ENCODE results near the gene SUMO2.

The SUMO2 gene

DNA sequence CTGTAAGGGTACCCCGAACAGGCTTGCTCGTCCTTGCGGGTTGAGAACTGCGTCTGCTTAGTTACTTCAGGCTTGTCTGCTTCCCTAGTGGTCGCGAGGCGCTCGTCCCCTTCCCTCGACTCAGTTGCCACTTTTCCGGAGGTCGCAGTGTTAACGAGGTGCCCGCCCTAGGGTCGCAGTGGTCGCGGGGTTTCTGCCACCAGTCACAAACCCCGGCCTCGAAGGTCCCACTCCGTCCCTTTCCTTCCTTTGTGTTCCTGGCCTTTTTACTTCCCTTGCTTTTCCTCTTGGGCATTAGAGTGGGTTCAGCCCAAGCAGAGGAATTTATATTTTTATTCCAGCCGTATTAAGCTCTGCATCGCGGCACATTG lies 23.0 kb upstream of the SUMO2 start (continued):
- TF ChIP-seq ZNF2 (tag by site-specific recombination; IDR thresholded peaks at IDR 0.05) (peak; percentile 38; the same call in 1 of the 2 replicates), WT1 (tag by site-specific recombination; IDR thresholded peaks at IDR 0.05) (peak; percentile 4), BCL11B (tag by site-specific recombination; IDR thresholded peaks at IDR 0.05; ENCODE audit: low read depth) (peak; percentile 66; the same call in 1 of the 2 replicates), ZNF423 (tag by site-specific recombination; IDR thresholded peaks at IDR 0.05) (0 out of 2 replicates have a peak, but pooled peaks have one; percentile 40), HOXA7 (CRISPR knock-in tag; IDR thresholded peaks at IDR 0.05; ENCODE audit: borderline replicate concordance) (no peak), ZBTB48 (tag by site-specific recombination; IDR thresholded peaks at IDR 0.05) (no peak; the same call in 1 of the 2 replicates), ZBTB20 (tag by site-specific recombination; IDR thresholded peaks at IDR 0.05) (peak; percentile 69), ZFP37 (tag by site-specific recombination; IDR thresholded peaks at IDR 0.05) (no peak), YY1 (tag by site-specific recombination; IDR thresholded peaks at IDR 0.05) (no peak), ZFP69B (tag by site-specific recombination; IDR thresholded peaks at IDR 0.05) (no peak), KLF16 (tag by site-specific recombination; IDR thresholded peaks at IDR 0.05) (no peak), ZNF501 (tag by site-specific recombination; IDR thresholded peaks at IDR 0.05) (peak; percentile 0; the same call in 1 of the 2 replicates)
- TF ChIP-seq, protein P1, sequence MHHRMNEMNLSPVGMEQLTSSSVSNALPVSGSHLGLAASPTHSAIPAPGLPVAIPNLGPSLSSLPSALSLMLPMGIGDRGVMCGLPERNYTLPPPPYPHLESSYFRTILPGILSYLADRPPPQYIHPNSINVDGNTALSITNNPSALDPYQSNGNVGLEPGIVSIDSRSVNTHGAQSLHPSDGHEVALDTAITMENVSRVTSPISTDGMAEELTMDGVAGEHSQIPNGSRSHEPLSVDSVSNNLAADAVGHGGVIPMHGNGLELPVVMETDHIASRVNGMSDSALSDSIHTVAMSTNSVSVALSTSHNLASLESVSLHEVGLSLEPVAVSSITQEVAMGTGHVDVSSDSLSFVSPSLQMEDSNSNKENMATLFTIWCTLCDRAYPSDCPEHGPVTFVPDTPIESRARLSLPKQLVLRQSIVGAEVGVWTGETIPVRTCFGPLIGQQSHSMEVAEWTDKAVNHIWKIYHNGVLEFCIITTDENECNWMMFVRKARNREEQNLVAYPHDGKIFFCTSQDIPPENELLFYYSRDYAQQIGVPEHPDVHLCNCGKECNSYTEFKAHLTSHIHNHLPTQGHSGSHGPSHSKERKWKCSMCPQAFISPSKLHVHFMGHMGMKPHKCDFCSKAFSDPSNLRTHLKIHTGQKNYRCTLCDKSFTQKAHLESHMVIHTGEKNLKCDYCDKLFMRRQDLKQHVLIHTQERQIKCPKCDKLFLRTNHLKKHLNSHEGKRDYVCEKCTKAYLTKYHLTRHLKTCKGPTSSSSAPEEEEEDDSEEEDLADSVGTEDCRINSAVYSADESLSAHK (tag by site-specific recombination; IDR thresholded peaks at IDR 0.05) = no peak
- TF ChIP-seq, protein P2, sequence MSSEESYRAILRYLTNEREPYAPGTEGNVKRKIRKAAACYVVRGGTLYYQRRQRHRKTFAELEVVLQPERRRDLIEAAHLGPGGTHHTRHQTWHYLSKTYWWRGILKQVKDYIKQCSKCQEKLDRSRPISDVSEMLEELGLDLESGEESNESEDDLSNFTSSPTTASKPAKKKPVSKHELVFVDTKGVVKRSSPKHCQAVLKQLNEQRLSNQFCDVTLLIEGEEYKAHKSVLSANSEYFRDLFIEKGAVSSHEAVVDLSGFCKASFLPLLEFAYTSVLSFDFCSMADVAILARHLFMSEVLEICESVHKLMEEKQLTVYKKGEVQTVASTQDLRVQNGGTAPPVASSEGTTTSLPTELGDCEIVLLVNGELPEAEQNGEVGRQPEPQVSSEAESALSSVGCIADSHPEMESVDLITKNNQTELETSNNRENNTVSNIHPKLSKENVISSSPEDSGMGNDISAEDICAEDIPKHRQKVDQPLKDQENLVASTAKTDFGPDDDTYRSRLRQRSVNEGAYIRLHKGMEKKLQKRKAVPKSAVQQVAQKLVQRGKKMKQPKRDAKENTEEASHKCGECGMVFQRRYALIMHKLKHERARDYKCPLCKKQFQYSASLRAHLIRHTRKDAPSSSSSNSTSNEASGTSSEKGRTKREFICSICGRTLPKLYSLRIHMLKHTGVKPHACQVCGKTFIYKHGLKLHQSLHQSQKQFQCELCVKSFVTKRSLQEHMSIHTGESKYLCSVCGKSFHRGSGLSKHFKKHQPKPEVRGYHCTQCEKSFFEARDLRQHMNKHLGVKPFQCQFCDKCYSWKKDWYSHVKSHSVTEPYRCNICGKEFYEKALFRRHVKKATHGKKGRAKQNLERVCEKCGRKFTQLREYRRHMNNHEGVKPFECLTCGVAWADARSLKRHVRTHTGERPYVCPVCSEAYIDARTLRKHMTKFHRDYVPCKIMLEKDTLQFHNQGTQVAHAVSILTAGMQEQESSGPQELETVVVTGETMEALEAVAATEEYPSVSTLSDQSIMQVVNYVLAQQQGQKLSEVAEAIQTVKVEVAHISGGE (tag by site-specific recombination; conservative IDR thresholded peaks at IDR 0.05; ENCODE audit: low read depth) = 0 out of 2 replicates have a peak, but pooled peaks have one; percentile 14
- TF ChIP-seq, protein P3, sequence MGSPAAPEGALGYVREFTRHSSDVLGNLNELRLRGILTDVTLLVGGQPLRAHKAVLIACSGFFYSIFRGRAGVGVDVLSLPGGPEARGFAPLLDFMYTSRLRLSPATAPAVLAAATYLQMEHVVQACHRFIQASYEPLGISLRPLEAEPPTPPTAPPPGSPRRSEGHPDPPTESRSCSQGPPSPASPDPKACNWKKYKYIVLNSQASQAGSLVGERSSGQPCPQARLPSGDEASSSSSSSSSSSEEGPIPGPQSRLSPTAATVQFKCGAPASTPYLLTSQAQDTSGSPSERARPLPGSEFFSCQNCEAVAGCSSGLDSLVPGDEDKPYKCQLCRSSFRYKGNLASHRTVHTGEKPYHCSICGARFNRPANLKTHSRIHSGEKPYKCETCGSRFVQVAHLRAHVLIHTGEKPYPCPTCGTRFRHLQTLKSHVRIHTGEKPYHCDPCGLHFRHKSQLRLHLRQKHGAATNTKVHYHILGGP (tag by site-specific recombination; IDR thresholded peaks at IDR 0.05) = no peak
- TF ChIP-seq, protein P4, sequence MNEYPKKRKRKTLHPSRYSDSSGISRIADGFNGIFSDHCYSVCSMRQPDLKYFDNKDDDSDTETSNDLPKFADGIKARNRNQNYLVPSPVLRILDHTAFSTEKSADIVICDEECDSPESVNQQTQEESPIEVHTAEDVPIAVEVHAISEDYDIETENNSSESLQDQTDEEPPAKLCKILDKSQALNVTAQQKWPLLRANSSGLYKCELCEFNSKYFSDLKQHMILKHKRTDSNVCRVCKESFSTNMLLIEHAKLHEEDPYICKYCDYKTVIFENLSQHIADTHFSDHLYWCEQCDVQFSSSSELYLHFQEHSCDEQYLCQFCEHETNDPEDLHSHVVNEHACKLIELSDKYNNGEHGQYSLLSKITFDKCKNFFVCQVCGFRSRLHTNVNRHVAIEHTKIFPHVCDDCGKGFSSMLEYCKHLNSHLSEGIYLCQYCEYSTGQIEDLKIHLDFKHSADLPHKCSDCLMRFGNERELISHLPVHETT (tag by site-specific recombination; IDR thresholded peaks at IDR 0.05) = 0 out of 2 replicates have a peak, but pooled peaks have one; percentile 20
- TF ChIP-seq, protein P5, sequence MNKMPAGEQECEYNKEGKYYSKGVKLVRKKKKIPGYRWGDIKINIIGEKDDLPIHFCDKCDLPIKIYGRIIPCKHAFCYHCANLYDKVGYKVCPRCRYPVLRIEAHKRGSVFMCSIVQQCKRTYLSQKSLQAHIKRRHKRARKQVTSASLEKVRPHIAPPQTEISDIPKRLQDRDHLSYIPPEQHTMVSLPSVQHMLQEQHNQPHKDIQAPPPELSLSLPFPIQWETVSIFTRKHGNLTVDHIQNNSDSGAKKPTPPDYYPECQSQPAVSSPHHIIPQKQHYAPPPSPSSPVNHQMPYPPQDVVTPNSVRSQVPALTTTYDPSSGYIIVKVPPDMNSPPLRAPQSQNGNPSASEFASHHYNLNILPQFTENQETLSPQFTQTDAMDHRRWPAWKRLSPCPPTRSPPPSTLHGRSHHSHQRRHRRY (tag by site-specific recombination; IDR thresholded peaks at IDR 0.05) = no peak
